IPS DF 6.9 (cell line): Measurements from ENCODE around the gene HAPLN1.

Experiments used
- DNase-seq: peaks from one replicate; pipeline ENCODE4 v3.0.0-alpha.2; 2013; ENCODE audit warnings: low read depth, low spot score
- H3K27ac ChIP-seq: one replicate; pipeline ENCODE4 v1.5.1; 2013; ENCODE audit warnings: low read length, control low read depth
- H3K27me3 ChIP-seq: 2 replicates; pipeline ENCODE4 v1.6.1; 2013; ENCODE audit warnings: mild to moderate bottlenecking, low read length; ENCODE audit not compliant: control insufficient read depth, insufficient read depth
- H3K36me3 ChIP-seq: 2 replicates; pipeline ENCODE4 v1.6.1; 2013; ENCODE audit warnings: low read length; ENCODE audit not compliant: control insufficient read depth, insufficient read depth
- H3K4me1 ChIP-seq: 2 replicates; pipeline ENCODE4 v1.6.1; 2013; ENCODE audit warnings: low read length; ENCODE audit not compliant: control insufficient read depth, insufficient read depth
- H3K4me3 ChIP-seq: 2 replicates; pipeline ENCODE4 v1.5.1; 2013; ENCODE audit warnings: mild to moderate bottlenecking, low read length
- H3K9me3 ChIP-seq: 2 replicates; pipeline ENCODE4 v1.6.1; 2013; ENCODE audit warnings: low read length, inconsistent platforms; ENCODE audit not compliant: control insufficient read depth, insufficient read depth
- WGBS: extraction: QIAGEN DNeasy Blood & Tissue Kit; methylation state at CpG from one replicate; pipeline ENCODE4 v1.1.7; 2013; ENCODE audit warnings: mixed read lengths, missing lambda C conversion rate; ENCODE audit not compliant: insufficient read length, insufficient coverage; 5-methylcytosine and 5-hydroxymethylcytosine counted together

The HAPLN1 gene

GRCh38 chr5:83645936-83646335, 74.7 kb downstream of the HAPLN1 start:
- no peaks in the 10 kb centered on the region for H3K27me3 ChIP-seq
- no peaks in the 10 kb centered on the region for H3K9me3 ChIP-seq
- DNase-seq, result no peak
- no peak overlapping the region for H3K27ac ChIP-seq
- no peaks in the 10 kb centered on the region for H3K36me3 ChIP-seq
- WGBS, result no CpG with 5 or more reads among the region's 1 CpG
- no peaks in the 10 kb centered on the region for H3K4me1 ChIP-seq
- no peak overlapping the region for H3K4me3 ChIP-seq

- H3K27me3 ChIP-seq, result no peaks in the 10 kb centered on the region
- DNase-seq, result no peak
- no CpG with 5 or more reads among the region's 14 CpGs for WGBS
- H3K36me3 ChIP-seq, result no peaks in the 10 kb centered on the region
- no peaks in the 10 kb centered on the region for H3K9me3 ChIP-seq
- no peak overlapping the region for H3K4me3 ChIP-seq
- H3K4me1 ChIP-seq, result no peaks in the 10 kb centered on the region
- H3K27ac ChIP-seq, result no peak overlapping the region
Observed at GRCh38 chr5:83644301-83644700, 76.4 kb downstream of the HAPLN1 start.

- Histone ChIP-seq H3K36me3 (no peaks in the 10 kb centered on the region), H3K27ac (no peak overlapping the region), H3K4me1 (no peaks in the 10 kb centered on the region), H3K9me3 (no peaks in the 10 kb centered on the region), H3K27me3 (no peaks in the 10 kb centered on the region), H3K4me3 (no peak overlapping the region)
- no CpG with 5 or more reads among the region's 3 CpGs for WGBS
- no peak for DNase-seq
Observed at GRCh38 chr5:83641946-83642345, 78.7 kb downstream of the HAPLN1 start.

- WGBS, result no CpG with 5 or more reads among the region's 1 CpG
- no peak overlapping the region for H3K4me3 ChIP-seq
- no peaks in the 10 kb centered on the region for H3K9me3 ChIP-seq
- no peaks in the 10 kb centered on the region for H3K4me1 ChIP-seq
- no peak overlapping the region for H3K27ac ChIP-seq
- no peak for DNase-seq
- no peaks in the 10 kb centered on the region for H3K27me3 ChIP-seq
- no peaks in the 10 kb centered on the region for H3K36me3 ChIP-seq
Observed at GRCh38 chr5:83639911-83640310, 80.7 kb downstream of the HAPLN1 start.

GRCh38 chr5:83636156-83636555, 84.5 kb downstream of the HAPLN1 start:
- Histone ChIP-seq H3K27me3 (no peaks in the 10 kb centered on the region), H3K4me1 (no peaks in the 10 kb centered on the region), H3K9me3 (no peaks in the 10 kb centered on the region), H3K4me3 (no peak overlapping the region), H3K36me3 (no peaks in the 10 kb centered on the region), H3K27ac (no peak overlapping the region)
- no CpG with 5 or more reads among the region's 6 CpGs for WGBS
- no peak for DNase-seq

- Histone ChIP-seq H3K36me3 (no peaks in the 10 kb centered on the region), H3K4me3 (no peak overlapping the region), H3K27me3 (no peaks in the 10 kb centered on the region), H3K4me1 (no peaks in the 10 kb centered on the region), H3K27ac (no peak overlapping the region), H3K9me3 (no peaks in the 10 kb centered on the region)
- no CpG with 5 or more reads among the region's 2 CpGs for WGBS
- no peak for DNase-seq
Observed at GRCh38 chr5:83633285-83633684, 87.4 kb downstream of the HAPLN1 start.

- no CpG with 5 or more reads among the region's 4 CpGs for WGBS
- H3K4me3 ChIP-seq, result no peak overlapping the region
- no peak for DNase-seq
- no peaks in the 10 kb centered on the region for H3K27me3 ChIP-seq
- no peaks in the 10 kb centered on the region for H3K9me3 ChIP-seq
- H3K4me1 ChIP-seq, result no peaks in the 10 kb centered on the region
- H3K27ac ChIP-seq, result no peak overlapping the region
- no peaks in the 10 kb centered on the region for H3K36me3 ChIP-seq
Observed at GRCh38 chr5:83632874-83633273, 87.8 kb downstream of the HAPLN1 start.

- Histone ChIP-seq H3K36me3 (no peaks in the 10 kb centered on the region), H3K4me1 (no peaks in the 10 kb centered on the region), H3K27ac (no peak overlapping the region), H3K27me3 (no peaks in the 10 kb centered on the region), H3K9me3 (no peaks in the 10 kb centered on the region), H3K4me3 (no peak overlapping the region)
- no peak for DNase-seq
- no CpG with 5 or more reads among the region's 2 CpGs for WGBS
Observed at GRCh38 chr5:83628360-83628759, 92.3 kb downstream of the HAPLN1 start.

GRCh38 chr5:83614841-83615240, 105.8 kb downstream of the HAPLN1 start:
- H3K27me3 ChIP-seq, result no peaks in the 10 kb centered on the region
- H3K4me1 ChIP-seq, result no peaks in the 10 kb centered on the region
- H3K4me3 ChIP-seq, result no peak overlapping the region
- no peak for DNase-seq
- no peaks in the 10 kb centered on the region for H3K9me3 ChIP-seq
- H3K36me3 ChIP-seq, result no peaks in the 10 kb centered on the region
- H3K27ac ChIP-seq, result no peak overlapping the region

GRCh38 chr5:83608122-83608521, 112.5 kb downstream of the HAPLN1 start:
- Histone ChIP-seq H3K27me3 (no peaks in the 10 kb centered on the region), H3K36me3 (no peaks in the 10 kb centered on the region), H3K27ac (no peak overlapping the region), H3K4me1 (no peaks in the 10 kb centered on the region), H3K4me3 (no peak overlapping the region), H3K9me3 (no peaks in the 10 kb centered on the region)
- DNase-seq, result peak; percentile 48
- no CpG with 5 or more reads among the region's 3 CpGs for WGBS

- 100% methylated on average over 3 of the region's 3 CpGs for WGBS
- no peak for DNase-seq
- no peak overlapping the region for H3K4me3 ChIP-seq
Observed at GRCh38 chr5:83595217-83595616, 125.4 kb downstream of the HAPLN1 start.

More at GRCh38 chr5:83595217-83595616, 125.4 kb downstream of the HAPLN1 start:
- no peaks in the 10 kb centered on the region for H3K27me3 ChIP-seq
- H3K4me1 ChIP-seq, result no peaks in the 10 kb centered on the region
- no peak overlapping the region for H3K27ac ChIP-seq
- H3K9me3 ChIP-seq, result no peaks in the 10 kb centered on the region
- no peaks in the 10 kb centered on the region for H3K36me3 ChIP-seq
